ENCODE results near the gene MOB4.

The MOB4 gene

DNA sequence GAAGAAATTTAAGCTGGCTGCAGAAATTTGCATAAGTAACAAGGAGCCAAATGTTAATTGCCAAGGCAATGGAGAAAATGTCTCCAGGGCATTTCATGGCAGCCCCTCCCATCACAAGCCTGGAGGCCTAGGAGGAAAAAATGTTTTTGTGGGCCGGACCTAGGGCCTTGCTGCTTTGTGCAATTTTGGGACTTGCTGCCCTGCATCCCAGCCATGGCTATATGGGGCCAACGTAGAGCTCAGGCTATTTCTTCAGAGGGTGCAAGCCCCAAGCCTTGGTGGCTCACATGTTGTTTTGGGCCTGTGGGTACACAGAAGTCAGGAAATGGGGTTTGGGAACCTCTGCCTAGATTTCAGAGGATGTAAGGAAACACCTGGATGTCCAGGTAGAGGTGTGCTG lies 57.7 kb downstream of the MOB4 start:
- Histone ChIP-seq H3K9ac (ENCODE audit: low read length) (no peak overlapping the region), H3K9me2 (replicated peaks; ENCODE audit: insufficient read depth, low read length) (no peaks in the 10 kb centered on the region), H2AFZ (ENCODE audit: low read length) (no peak overlapping the region), H3K4me1 (ENCODE audit: low read length) (peaks cover 13% of the 10 kb centered on the region), H3K4me2 (ENCODE audit: low read depth, low read length) (no peak overlapping the region), H3K79me2 (ENCODE audit: low read length) (no peaks in the 10 kb centered on the region), H3F3A (ENCODE audit: insufficient read depth, low read length) (peaks cover 5% of the 10 kb centered on the region; the same call in 1 of the 2 replicates), H3K36me3 (replicated peaks; ENCODE audit: insufficient read depth, low read length) (no peaks in the 10 kb centered on the region), H3K9me3 (replicated peaks; ENCODE audit: insufficient read depth, low read length) (no peaks in the 10 kb centered on the region), H4K20me1 (ENCODE audit: insufficient read depth, low read length) (no peaks in the 10 kb centered on the region), H3K27me3 (replicated peaks; ENCODE audit: insufficient read depth, low read length) (no peaks in the 10 kb centered on the region), H3K4me3 (ENCODE audit: low read length) (no peak overlapping the region), H3K27ac (ENCODE audit: low read length) (no peak overlapping the region)
- no peak for TF ChIP-seq EZH2phosphoT487 (IDR thresholded peaks at IDR 0.05; ENCODE audit: low read length)
- TF ChIP-seq, protein P1, sequence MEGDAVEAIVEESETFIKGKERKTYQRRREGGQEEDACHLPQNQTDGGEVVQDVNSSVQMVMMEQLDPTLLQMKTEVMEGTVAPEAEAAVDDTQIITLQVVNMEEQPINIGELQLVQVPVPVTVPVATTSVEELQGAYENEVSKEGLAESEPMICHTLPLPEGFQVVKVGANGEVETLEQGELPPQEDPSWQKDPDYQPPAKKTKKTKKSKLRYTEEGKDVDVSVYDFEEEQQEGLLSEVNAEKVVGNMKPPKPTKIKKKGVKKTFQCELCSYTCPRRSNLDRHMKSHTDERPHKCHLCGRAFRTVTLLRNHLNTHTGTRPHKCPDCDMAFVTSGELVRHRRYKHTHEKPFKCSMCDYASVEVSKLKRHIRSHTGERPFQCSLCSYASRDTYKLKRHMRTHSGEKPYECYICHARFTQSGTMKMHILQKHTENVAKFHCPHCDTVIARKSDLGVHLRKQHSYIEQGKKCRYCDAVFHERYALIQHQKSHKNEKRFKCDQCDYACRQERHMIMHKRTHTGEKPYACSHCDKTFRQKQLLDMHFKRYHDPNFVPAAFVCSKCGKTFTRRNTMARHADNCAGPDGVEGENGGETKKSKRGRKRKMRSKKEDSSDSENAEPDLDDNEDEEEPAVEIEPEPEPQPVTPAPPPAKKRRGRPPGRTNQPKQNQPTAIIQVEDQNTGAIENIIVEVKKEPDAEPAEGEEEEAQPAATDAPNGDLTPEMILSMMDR (IDR thresholded peaks at IDR 0.05; ENCODE audit: low read length) = no peak
- no peak for TF ChIP-seq EZH2 (optimal IDR thresholded peaks at IDR 0.05; ENCODE audit: low read depth, low read length)
- DNase-seq = no peak

DNA sequence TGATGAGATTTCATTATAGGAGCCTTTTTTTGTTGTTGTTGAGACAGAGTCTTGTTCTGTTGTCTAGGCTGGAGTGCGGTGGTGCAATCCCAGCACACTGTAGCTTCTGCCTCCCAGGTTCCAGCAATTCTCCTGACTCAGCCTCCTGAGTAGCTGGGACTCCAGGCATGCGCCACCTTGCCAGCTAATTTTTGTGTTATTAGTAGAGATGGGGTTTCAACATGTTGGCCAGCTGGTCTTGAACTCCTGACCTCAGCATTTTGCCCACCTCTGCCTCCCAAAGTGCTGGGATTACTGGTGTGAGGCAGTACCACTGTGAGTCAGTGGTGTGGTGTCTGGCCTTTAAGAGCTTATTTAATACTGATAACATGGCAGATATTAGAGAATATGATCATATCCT lies 60.1 kb downstream of the MOB4 start:
- H3K36me3 ChIP-seq (replicated peaks; ENCODE audit: insufficient read depth, low read length) = no peaks in the 10 kb centered on the region
- no peak overlapping the region for H2AFZ ChIP-seq (ENCODE audit: low read length)
- no peak overlapping the region for H3K4me2 ChIP-seq (ENCODE audit: low read depth, low read length)
- H3F3A ChIP-seq (ENCODE audit: insufficient read depth, low read length) = peaks cover 5% of the 10 kb centered on the region; the same call in 1 of the 2 replicates
- H3K9ac ChIP-seq (ENCODE audit: low read length) = no peak overlapping the region
- no peak overlapping the region for H3K27ac ChIP-seq (ENCODE audit: low read length)
- H4K20me1 ChIP-seq (ENCODE audit: insufficient read depth, low read length) = no peaks in the 10 kb centered on the region
- H3K9me3 ChIP-seq (replicated peaks; ENCODE audit: insufficient read depth, low read length) = no peaks in the 10 kb centered on the region
- peaks cover 17% of the 10 kb centered on the region for H3K4me1 ChIP-seq (ENCODE audit: low read length)
- H3K4me3 ChIP-seq (ENCODE audit: low read length) = no peak overlapping the region
- no peaks in the 10 kb centered on the region for H3K9me2 ChIP-seq (replicated peaks; ENCODE audit: insufficient read depth, low read length)
- H3K27me3 ChIP-seq (replicated peaks; ENCODE audit: insufficient read depth, low read length) = no peaks in the 10 kb centered on the region
- TF ChIP-seq, protein P1 (IDR thresholded peaks at IDR 0.05; ENCODE audit: low read length) = no peak
- TF ChIP-seq EZH2phosphoT487 (IDR thresholded peaks at IDR 0.05; ENCODE audit: low read length) = no peak
- TF ChIP-seq EZH2 (optimal IDR thresholded peaks at IDR 0.05; ENCODE audit: low read depth, low read length) = no peak
- no peak for DNase-seq
- no peaks in the 10 kb centered on the region for H3K79me2 ChIP-seq (ENCODE audit: low read length)

DNA sequence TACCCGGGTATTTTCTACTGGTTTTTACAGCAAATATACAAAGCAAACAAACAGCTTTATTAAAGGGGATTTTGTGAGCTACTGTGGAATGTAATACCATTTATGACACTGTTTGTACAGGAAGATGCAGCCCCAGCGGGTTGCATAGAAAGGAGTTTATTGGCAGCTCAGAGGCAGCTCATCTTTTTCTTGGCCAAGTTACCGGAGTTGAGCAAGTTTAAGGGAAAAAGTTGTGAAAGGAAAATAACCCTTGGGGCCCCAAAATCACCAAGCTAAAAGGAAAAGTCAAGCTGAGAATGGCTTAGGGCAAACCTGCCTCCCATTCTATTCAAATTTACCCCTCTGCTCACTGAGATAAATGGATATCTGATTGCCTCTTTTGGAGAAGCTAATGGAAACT lies 60.8 kb downstream of the MOB4 start:
- no peaks in the 10 kb centered on the region for H3K36me3 ChIP-seq (replicated peaks; ENCODE audit: insufficient read depth, low read length)
- H3K9me2 ChIP-seq (replicated peaks; ENCODE audit: insufficient read depth, low read length) = no peaks in the 10 kb centered on the region
- no peaks in the 10 kb centered on the region for H3K27me3 ChIP-seq (replicated peaks; ENCODE audit: insufficient read depth, low read length)
- H3K4me3 ChIP-seq (ENCODE audit: low read length) = no peak overlapping the region
- H2AFZ ChIP-seq (ENCODE audit: low read length) = no peak overlapping the region
- no peaks in the 10 kb centered on the region for H4K20me1 ChIP-seq (ENCODE audit: insufficient read depth, low read length)
- peaks cover 17% of the 10 kb centered on the region for H3K4me1 ChIP-seq (ENCODE audit: low read length)
- TF ChIP-seq, protein P1 (IDR thresholded peaks at IDR 0.05; ENCODE audit: low read length) = no peak
- no peak for TF ChIP-seq EZH2phosphoT487 (IDR thresholded peaks at IDR 0.05; ENCODE audit: low read length)
- TF ChIP-seq EZH2 (optimal IDR thresholded peaks at IDR 0.05; ENCODE audit: low read depth, low read length) = no peak
- no peaks in the 10 kb centered on the region for H3K79me2 ChIP-seq (ENCODE audit: low read length)
- H3K9ac ChIP-seq (ENCODE audit: low read length) = no peak overlapping the region
- no peak for DNase-seq
- peaks cover 5% of the 10 kb centered on the region; the same call in 1 of the 2 replicates for H3F3A ChIP-seq (ENCODE audit: insufficient read depth, low read length)
- H3K9me3 ChIP-seq (replicated peaks; ENCODE audit: insufficient read depth, low read length) = no peaks in the 10 kb centered on the region
- H3K4me2 ChIP-seq (ENCODE audit: low read depth, low read length) = no peak overlapping the region
- H3K27ac ChIP-seq (ENCODE audit: low read length) = no peak overlapping the region

Data from MM.1S (cell line).